GM18951 (cell line): ENCODE measurements around the gene SPNS3.

Experiments
- POLR2A ChIP-seq: IDR thresholded peaks from 4 replicates; pipeline ENCODE4 v1.6.1; 2011; ENCODE audit warnings: mild to moderate bottlenecking; ENCODE audit not compliant: insufficient read length, insufficient read depth; ENCODE audit errors: extremely low read depth
- in situ Hi-C: fragments of 300-500 bp; cut with MboI; formaldehyde crosslinking; loops from one replicate; pipeline ENCODE4 v1.12.0; 2022; ENCODE audit warnings: low sequenced_read_pairs, mixed read lengths, inconsistent platforms; ENCODE audit not compliant: unreplicated experiment

The SPNS3 gene

DNA sequence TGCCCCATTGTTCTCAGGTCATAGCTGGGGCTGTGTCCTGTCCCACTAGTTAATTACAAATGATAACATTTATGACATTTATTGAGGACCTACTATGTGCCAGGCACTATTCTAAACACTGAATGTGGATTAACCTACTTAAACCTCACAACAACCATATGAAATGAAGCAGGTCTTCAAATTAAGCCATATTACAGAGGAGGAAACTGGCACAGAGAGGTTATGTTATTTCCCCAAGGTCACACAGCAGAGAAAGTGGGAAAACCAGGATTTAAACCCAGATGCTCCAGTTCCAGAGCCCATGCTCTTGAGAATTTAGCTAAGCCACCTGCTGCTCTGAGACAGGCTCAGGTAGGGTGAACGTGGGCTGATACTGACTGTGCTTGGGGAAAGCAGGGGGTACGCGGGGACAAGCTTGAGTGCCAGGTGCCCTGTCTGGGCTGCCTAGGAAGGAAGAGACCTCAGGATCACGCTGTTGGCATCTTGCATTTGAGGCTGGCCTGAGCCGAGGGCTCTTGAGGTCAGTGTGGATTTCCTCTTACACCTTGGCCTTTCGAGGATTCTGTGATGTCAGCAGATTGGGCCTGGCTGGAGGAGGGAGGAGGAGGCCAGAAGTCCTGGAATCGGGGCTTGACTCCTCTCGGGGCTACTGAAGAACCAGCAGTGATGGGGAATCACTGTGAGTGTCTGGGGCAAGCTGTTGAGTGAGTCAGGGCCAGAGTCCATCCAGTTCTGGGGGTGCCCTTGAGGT, 73.8 kb downstream of the SPNS3 start:
- no peak for TF ChIP-seq POLR2A
- in situ Hi-C loops: no loop called here

DNA sequence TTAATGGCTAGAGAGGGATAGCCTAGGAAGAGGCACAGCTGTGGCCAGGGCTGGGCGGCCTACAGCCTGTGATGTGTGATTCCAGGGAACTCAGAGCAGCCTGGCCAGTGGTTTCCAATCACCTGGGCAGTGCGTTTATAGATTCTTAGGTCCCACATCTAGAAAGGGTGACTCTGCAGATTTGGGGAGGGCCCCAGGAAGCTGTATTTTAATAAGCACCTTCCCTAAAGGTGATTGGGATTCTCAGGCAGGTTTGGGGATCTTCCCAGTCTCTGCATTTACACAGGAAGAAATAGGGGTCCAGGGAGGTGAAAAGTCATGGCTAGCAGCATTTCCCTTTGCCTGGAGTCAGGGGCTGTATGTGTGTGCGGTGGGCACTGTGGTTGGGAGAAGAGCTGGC, 74.5 kb downstream of the SPNS3 start:
- TF ChIP-seq POLR2A: no peak
- in situ Hi-C loops: no loop called here

DNA sequence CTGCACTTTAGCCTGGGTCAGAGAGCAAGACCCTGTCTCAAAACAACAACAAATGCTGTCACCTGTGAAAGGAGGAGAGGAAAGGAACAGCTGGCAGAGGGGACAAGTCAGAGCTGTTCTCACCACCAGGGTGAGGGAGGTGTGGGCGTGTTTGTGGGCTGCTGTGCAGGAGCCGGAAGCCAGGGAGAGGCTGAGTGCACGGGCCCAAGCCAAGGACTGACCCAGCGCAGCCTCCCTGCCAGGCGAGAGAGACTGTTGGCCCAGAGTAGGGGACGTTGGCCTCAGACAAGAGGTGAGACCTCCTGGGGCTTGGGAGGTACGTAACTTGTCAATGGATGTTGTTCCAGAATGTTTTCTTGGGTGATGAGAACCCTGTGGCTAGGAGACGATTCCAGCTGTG, 75.7 kb downstream of the SPNS3 start:
- TF ChIP-seq POLR2A: no peak
- in situ Hi-C loops: no loop called here

DNA sequence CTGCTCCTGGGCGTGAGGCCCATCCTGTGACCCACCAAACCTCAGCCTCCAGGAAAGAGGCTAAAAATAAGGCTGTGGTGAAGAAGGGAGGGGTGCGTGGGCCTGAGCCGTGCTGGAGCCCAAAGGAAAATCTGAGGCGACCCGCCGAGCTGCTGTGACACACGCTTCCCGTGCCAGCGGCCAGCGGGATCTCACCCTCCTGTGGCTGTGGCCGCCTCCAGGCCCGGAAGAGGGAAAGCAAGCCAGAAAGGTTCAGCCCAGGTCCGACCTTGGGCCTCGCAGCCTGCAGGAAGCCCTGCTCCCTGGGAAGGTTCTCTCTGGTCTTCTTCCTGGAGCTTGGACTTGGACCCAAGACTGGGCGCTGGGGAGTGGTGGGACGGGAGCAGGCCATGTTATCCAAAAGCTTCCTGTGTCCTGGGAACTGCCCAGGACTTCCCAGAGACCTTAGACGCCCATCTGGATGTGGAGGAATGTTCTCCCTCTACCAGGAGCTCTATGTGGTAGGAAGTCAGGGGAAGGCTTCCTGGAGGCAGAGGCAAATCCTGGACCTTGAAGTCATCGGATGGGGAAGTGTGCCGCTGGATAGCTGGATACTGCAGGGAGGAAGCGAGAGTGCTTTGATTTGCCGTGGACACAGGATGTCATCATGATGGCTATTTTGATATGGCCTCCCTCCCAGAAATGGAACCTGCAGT, 76.3 kb downstream of the SPNS3 start:
- TF ChIP-seq POLR2A: no peak
- in situ Hi-C loops: no loop called here

DNA sequence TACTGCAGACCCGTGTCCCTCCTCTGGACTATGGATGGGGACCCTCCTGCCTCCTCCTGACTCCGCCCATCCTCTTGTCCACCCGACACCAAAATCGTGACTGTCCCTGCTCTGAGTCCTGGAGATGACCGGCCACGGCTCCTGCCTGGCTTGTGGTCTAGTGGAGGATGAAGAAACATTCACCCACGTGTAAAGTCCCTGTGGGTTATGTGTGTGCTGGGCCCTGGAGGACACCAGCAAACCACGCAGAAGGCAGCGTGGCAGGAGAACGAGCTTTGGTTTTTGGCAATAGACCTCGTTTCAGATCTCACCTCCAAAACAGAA, 76.8 kb downstream of the SPNS3 start:
- in situ Hi-C loops: no loop called here
- TF ChIP-seq POLR2A: no peak

DNA sequence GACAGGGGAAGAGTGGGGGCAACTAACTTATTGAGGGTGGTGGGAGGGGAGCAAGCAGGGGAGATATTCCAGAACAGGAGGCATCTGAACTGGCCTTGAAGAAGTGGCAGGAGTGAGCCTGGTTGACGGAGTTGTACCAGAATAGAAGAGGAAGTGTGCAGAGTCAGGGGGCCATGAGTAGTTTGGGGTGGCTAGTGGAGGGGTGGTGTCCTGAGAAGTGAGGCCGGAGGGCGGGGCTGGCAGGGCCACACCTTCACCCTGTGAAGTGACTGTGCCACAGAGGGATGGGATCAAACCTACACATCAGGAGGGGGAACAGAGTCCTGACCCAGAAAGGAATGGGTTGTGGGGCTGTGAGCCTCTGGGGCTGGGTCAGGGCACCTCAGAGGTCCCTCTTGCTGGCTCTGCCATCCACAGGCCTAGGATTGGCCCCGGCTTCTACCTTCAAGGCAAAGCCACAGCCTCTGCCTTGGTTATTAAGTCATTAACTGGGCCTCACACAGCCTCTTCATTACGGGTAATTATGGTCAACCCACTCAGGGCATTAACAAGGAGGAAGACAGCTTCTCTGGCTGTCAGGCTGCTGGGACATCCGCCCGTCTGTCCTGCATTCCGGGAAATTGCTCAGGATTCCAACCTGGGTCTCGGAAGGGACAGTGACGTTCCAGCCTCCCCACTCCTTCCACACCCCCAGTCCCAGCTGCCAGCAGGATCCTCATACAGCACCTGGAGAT, 77.6 kb downstream of the SPNS3 start:
- in situ Hi-C loops: no loop called here
- TF ChIP-seq POLR2A: no peak

DNA sequence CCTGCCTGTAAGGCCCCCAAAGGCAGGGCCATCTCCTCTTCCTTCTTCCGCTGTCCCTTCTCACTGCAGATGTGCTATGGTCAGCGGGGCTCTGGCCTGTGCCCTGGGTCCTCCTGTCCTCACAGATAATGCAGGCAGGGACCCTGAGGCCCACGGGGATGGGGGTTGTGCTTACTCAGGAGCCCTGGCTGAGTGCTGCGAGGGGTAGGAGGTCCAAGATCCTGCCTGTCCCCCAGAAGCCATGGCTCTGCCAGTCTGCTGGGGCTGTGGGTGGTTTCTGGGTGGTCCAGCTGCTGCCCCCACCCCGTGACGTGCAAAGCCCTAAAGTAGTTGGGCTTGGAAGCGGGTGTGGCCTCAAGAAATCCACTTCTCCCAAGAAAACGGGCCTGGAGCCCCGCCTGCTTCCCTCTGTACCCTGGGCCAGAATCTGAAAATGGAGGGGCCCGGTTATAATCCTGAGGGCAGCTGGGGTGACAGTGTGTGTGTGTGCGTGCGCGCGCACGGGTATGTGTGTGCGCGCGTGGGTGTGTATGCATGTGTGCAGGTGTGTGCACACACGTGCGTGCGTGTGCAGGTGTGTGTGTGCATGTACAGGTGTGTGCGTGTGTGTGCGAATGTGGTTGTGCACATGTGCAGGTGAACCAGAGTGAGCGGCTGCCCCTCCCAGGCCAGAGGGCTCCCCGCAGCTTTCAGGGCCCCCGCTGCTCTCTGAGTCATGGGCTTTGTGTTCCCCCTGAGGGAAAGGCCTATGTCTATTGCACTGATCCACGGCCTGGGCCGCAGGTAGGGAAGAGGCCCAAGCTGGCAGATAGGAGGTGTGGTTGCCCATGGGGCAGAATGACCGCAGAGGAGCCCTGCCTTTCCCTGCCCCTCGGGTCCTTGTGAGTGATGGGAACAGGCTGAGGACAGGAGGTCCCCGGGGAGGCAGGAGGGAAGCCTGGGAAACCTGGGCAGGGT, 78.7 kb downstream of the SPNS3 start:
- no peak for TF ChIP-seq POLR2A
- in situ Hi-C loops: no loop called here

DNA sequence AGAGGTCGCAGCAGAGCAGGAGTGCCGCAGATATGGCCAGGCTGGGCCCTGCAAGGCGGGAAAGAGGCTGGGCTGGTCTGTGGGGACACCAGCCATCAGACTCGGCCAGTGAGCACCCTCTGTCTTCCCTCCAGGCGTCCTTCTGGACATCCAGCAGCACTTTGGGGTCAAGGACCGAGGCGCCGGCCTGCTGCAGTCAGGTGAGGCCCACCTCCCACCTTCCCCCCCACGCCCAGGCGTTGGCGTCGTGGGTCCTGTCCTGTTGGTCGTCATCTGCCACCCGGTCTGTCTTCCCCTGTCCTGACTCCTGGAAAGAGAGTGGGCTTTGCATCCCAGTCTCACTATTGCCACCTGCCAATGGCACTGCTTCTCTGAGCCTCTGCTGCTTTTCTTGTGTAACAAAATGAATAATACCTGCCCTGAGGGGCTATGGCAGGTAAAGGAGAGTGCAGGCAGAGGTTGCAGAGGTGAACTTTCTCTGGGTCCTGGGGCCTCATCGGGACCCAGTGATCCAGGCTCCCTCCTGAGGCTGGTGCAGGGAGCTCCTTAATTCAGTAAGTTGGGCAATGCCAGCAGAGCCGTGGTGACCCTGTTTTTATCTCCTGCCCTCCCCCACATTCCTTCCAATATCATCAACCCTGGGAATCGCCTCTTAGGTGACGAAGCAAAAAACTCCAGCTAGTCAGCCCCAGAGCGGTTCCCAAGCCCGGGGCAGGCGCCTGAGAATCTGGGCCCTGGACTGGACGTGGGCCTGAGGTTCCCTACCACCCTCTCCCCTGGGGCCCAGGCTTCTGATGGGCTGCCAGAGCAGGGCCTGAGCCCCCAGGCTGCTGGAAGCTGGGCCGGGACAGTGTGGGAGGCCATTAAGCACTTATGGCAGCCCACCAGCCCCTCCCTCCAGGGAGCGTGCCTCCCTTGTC, 79.6 kb downstream of the SPNS3 start:
- in situ Hi-C loops: no loop called here
- no peak for TF ChIP-seq POLR2A

DNA sequence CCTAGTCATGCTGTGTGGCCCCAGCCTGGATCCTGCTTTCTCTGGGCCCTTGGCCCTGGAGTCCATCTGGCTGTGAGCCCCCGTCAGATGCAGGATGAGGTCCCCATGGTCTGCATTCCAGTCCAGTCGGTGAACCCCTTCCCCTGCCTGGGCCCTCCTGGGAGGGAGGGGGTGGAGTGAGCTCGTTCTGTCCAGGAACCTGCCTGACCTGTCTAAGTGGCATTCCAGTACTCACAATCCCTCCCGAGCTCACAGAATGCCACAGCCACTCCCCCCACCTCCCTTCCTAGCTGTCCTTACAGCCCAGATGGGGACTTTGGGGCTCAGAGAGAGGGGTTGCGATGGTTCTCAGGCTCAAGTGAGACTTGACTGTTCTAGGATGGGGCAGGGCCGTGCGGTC, 80.5 kb downstream of the SPNS3 start:
- in situ Hi-C loops: no loop called here
- no peak for TF ChIP-seq POLR2A

DNA sequence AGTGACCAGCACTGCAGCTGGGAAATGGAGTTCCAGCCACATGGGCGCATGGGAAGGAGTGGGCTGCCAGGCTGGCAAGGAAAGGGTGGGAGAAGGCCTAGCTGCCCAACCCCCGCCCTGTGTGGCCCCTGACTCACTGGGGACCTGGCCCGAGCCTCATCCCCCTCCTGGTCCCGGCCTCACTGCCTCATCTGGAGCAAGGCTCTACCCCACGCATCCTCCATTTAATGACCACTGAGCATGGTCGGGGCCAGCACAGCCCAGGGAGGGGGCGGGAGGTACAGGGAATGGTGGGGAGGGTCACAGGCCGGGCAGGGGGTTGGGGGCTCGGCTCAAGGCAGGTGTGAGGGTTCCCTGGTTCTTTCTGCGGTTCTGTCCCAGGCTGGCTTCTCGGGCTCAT, 81.0 kb downstream of the SPNS3 start:
- in situ Hi-C loops: no loop called here
- TF ChIP-seq POLR2A: no peak

DNA sequence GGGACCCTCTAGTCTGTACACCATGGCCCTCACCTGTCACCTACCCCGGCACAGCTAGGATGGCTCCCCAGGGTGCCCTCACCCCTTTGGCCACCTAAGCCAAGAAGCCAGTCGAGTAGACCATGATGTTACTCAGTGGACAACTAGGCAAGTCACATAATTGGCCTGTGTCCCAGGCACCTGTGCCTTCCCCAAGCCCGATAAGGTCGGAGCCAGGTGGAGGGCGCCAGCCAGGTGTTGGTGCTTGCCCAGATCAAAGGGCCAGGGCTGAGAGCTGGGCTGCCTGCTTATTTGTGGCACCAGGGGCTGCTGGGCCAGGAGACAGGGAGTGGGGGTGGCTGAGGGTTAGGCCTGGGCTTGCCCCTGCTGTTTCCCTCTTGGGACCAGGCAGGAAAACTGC, 81.8 kb downstream of the SPNS3 start:
- TF ChIP-seq POLR2A: no peak
- in situ Hi-C loops: no loop called here

DNA sequence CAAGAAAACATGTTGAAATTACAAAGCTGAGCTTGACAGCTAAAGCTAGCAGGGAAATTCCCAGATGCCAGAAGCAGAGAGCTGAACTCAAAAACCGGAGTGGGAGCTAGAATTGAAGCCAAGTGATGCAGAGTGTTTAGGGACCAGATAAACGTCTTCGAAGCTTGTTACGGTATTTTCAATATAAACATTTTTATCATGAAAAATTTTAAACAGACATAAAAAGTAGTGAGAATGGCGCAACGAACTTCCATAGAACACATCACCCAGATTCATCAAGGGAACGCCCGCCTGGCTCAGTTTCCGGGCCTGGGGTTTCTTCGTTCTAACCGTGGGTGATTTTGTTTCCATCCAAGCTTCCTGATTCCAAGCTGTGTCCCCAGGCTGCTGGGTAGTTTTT, 83.0 kb downstream of the SPNS3 start:
- in situ Hi-C loops: no loop called here
- TF ChIP-seq POLR2A: no peak
